Anterior cingulate cortex (tissue), 58 donors: ENCODE data around the gene CDH11.

Source experiments
- DNase-seq, 58 donors: peaks; one replicate each; lab custom pipeline; 2025; lab: John Stamatoyannopoulos, UW

Gene CDH11

GRCh38 chr16:65071433-65072311 lies 50.2 kb downstream of the CDH11 start:
- peak; percentile 42 to 92 (median 75) for DNase-seq

GRCh38 chr16:65070831-65071432 lies 50.9 kb downstream of the CDH11 start:
- DNase-seq, result peak in 57 of 58 donors; percentile 18 to 92 (median 76)

DNA sequence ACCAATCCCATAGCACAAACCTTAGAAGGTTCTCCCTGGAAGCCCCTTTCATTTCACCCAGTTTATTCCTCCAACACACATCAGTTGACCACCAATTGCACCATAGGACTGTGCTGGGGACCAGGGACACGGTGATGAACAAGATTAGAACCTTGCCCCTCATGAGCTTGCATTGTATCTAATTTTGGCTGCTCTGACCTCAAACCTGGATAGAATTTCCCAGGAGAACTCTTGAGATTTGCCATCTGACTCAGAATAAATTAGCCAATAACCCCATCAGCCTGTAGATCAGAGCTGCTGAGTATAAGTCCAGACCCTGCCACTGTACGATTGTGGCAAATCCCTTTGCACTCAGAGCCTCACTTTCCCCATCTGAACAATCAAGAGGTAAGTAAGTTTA lies 52.1 kb downstream of the CDH11 start:
- DNase-seq, result no peak

DNA sequence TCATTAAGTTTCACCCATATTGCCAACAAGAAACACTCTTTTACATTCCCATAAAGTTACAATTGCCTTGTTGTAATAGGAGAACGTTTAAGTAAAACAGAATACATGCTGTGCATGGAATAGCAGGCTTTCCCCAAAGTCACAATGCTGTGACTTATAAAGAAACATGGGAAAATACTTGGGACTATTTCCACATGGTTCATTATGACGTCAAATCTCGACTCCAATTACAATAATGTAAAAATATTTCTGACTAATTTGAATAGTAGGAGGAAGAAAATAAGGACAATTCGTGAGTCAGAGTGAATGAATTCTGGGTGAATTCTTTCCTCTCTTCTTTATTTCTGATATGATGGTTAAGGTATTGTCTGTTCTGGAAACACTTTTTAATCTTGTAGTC lies 52.8 kb downstream of the CDH11 start:
- no peak for DNase-seq

DNA sequence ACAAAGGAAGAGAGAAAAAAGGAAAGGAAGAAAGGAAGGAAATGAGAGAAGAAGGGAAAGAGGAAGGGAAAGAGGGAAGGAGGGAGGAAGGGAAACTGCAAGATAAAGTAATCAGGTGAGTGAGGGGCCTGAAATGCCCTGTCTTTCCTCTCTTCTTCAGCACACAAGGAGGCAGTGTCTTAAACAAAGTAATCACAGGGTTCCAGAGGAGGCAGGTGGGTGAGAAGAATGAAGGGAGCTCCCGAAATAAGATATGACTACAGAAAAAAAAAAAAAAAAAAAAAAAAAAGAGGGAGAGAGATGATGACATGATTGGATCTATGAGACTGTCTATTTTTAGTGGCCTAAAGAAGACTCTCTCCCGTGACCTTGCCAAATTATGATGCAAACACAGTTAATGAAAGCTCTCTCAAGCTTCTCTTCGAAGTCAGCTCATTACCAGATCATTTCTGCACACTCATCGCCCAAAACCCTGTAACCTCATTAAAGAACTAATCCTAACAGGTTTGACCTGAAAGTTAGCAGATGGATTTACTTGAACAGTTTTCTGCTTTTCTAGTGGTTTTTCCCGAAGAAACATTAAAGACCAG lies 53.6 kb downstream of the CDH11 start:
- DNase-seq, result no peak

DNA sequence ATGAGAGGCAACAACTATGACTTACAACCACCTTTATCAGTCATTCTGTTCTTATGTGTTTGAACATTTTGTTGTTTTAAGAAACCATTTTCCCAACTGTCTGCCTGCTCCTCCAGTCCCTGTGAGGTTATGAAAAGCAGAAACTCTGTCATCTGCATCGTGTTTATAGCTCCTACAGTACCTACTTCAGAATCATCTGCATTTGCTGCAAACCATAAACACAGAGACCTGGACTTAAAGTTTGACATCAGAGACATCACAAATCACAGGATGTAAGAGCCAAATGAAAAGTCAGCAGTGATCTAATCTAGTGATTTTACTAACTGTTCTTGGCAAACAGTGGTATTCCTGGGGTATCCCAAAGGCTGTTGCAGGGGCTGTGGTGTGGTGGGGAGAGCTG lies 55.2 kb downstream of the CDH11 start:
- DNase-seq, result no peak

- no peak for DNase-seq
Measured at GRCh38 chr16:65065031-65065430, 56.8 kb downstream of the CDH11 start.

- DNase-seq, result no peak
Measured at GRCh38 chr16:65064131-65064530, 57.7 kb downstream of the CDH11 start.

DNA sequence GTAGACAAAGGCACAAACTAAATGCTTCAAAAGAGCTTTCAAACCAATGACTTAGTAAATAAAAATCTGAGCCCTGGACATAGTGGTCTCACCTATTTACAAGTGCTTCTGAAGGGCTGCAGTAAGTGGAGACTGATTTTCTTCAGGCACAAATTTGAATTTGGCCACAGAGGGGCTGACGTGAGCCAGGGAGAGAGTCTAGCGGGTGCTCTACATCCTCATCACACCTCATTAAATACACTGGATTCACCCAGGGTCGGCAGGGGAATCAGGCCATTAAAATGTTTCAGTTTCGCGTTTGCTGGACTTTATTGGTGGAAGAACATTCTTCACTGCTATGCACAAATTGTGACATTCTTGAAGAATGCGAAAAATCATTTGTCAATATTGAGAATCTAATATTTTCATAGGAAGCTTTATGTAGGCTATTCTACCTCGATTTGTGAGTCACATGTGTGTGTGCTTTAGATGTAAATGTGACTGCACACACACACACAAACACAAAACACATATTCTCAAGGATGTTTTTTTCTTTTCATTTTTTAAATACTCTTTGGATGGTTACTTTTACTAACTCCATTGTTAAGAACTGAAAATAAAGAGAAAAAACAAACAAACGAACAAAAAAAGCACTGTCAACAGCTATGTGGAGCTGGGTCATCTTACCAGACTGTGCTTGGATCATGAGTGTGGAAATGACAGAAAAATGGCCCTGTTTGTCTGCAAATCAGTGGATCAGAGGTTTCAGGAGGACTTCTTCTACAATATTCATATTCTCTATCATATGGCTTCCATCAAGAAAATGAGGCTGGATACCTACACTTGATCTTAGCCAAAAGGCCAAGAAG lies 58.9 kb downstream of the CDH11 start:
- DNase-seq, result peak in 13 of 58 donors; percentile 7 to 41 (median 26)

- no peak for DNase-seq
Measured at GRCh38 chr16:65061935-65062518, 59.8 kb downstream of the CDH11 start.

DNA sequence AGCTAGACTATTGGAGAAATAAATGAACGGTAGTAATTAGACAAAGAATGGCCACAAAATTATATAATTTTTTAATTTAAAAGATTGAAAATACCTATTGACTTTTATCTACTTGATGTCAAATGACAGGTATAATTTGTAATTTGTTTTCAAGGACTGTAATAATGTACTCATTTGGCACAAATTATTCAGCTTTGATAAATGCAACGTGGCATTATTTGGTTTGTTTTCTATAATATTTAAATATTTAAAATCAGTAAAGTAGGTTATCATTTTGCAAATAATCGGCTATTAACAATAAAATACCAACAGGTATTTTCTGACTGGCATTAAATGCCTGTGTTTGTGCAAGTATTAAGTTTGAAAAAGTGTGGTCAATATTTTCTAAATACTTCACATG lies 60.6 kb downstream of the CDH11 start:
- DNase-seq, result no peak

DNA sequence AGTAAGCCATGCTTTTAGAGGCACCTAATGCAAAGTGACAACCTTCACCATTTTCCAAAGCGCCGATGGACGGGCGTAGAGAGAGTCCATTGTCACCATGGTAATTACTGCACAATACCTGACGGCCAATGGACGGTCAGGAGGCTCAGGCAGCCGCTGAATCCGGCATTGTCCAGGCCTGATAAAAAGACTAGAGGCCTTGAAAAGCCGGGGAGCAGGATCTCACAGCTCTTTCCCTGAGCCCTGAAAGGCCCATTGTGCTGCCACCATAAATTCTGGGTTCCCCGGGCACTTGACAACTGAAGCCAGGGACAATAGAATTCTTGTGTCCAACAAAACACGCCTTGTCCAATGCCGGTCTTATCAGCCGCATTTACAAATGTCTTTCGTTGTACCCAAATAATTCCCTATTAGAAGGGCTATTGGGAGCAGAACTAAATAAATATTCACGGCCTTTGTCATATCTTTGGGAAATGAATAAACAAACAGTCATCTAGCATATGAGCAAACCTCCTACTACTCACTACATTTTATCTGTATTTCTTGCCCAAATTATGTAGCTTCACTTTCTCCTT lies 62.4 kb downstream of the CDH11 start:
- peak in 53 of 58 donors; percentile 26 to 95 (median 75) for DNase-seq

DNA sequence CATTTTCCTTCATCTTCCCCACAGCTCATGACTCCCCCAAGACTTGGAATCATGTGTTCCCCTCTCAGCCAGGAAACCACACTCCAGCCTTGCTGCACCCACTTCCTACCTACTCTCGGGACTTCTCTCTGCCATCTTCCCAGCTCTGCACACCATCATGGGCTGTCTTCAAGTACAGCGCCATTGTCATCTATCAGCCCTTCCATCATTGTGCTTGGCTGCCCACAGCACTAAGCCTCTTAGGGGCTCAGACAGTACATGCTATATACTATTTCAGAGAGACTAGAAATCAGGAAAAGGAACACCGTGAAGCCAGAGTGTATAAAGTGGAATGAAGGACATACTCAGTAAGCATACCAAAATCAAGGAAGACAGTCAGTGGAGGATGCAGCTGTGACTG lies 64.7 kb downstream of the CDH11 start:
- no peak for DNase-seq

DNA sequence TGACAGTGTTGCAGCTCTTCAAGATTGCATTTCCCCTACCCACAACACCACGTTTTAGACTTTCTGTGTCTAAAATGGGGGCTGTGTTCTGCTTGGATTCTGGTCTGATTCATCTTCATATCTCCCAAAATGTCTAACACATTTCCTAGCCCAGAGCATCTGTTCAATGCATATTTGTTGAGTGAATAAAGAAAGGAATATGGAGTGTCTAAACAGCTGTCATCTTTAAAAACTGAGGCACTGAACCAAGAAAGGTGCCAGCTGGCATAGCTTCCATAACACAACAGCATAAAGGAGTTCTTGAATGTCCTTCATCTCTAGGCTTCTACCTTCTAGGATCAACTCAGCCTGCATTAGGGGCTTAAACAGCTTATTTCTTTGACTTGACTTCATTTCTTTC lies 67.4 kb downstream of the CDH11 start:
- peak in 4 of 58 donors; percentile 8 to 19 (median 9) for DNase-seq

DNA sequence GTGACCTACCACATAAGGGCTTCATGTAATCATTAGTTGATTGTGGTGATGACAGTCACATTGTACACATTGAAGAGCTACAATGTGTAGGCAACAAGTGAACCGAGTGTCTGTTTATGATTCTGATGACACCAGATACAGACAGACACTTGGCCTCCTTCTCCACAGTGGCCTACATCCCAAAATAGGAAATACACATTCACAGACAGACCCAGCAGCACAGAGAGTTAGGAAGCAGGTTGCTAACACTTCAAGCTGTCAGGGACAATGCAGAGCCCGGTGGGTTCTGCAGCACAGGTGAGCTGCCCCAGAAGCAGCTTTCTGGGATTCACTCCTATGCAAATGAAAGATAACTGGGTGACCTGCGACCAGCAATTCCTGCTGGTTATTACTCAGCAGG lies 72.2 kb downstream of the CDH11 start:
- DNase-seq, result no peak

DNA sequence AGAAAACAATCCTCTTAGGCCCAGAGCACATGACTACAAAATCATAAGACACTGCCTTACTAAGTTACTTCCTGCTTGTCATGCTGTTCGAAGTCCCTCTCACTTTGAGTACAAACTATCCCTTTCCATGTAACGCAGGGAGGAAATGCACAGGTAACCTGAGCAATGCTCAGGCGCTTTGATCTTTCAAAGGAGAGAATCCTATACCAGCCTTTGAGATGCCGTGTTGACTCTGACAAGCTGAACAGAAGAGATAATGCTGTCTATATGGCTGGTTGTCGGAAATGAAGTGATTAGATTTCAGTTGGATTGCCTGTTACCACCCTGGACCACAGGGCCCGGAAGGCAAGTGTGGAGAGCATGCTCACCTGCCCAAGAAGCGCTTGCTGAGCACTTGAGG lies 75.9 kb downstream of the CDH11 start:
- no peak for DNase-seq

DNA sequence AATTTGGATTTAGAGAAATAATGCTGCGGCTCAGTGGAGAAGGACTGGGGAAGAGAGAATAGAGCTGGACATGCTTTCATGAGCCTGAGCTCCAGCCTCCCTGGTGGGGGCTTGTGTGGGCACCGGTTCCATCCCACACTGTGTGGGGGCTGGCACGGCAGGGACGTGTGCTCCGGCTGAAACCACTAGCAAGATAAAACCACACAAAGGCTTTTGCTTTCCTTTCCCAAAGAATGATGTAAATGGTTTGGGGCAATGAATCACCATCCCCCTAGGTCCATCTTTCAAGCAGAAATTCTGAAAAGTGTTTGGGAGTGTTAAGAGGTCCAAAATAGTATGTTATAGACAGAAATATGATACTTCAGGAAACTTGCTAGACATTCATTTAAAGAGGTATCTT lies 77.0 kb downstream of the CDH11 start:
- peak in 1 of 58 donors; percentile 7 for DNase-seq

- DNase-seq, result no peak
Measured at GRCh38 chr16:65044026-65044425, 77.8 kb downstream of the CDH11 start.

- DNase-seq, result no peak
Measured at GRCh38 chr16:65042438-65043365, 79.2 kb downstream of the CDH11 start.
